HG02759 (cell line): Measurements from ENCODE around the gene IL12RB1.

Experiments used
- ATAC-seq: cut with Tn5 transposase; IDR thresholded peaks from one replicate; pipeline ENCODE4 v1.9.1; 2021; ENCODE audit warnings: mild to moderate bottlenecking, moderate library complexity; ENCODE audit not compliant: unreplicated experiment

IL12RB1 gene

DNA sequence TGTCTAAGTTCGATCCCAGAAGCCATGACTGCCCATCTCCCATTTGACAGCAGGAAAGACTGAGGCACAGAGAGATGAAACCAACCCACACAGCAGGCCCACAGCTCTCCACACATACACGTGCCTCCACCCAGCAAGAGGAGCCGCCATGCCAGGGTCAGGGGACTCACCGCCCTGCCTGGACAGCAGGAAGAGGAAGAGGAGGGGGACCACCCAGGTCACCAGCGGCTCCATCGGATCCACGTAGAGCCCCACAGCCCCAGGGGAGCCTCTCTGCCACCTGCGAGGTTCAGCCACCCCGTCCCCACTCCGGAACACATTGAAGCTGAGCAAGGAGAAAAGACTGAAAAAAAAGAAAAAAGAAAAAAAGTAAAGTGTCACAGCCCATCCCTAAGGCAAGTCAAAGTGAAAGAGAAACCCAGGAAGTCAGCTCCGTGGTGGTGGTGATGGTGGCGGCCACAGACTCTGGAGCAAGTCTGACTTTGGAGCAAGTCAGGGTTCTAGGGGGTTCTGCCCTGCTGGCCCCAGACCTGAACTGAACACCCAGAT, at the start of gene IL12RB1:
TSS of gene IL12RB1 (minus strand) at position 345 of the 549 bp plus-strand sequence. CDS start at position 234, 111 bp downstream.
- ATAC-seq, result no peak

DNA sequence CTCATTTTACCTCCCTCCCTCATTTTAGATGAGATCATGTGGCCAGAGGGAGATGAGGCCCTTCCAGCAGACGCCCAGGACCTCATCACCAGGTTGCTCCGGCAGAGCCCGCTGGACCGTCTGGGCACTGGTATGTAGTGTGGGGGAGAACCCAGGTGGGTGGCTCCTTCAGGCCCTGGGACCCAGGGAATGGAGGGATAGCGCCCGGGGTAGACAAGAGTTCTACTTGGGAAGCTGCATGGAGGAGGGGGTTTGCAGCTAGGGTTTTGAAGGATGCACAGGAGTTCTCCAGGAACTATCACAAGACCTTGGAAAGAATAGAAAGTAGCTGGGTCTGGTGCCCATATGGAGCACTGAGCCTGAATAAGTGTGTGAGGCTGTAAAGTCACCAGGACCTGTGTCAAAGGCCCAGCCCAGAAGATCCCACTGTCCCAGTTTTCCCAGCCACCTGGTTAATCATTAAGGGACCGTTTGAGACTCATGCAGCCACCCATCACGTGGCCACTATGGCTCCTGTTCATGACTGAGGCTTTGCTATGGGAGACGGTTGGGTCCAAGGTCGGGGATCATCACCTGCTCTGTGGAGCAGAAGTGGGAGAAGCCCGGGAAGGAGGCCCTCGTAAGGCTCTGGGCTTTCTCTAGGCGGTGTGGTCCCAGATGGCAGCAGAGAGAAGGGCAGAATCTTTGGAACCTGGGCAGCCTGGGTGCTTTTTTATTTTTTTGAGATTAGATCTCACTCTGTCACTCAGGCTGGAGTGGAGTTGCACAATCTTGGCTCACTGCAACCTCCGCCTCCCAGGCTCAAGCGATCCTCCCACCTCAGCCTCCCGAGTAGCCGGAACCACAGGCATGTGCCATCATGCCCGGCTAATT, 49.2 kb upstream of the IL12RB1 start:
- ATAC-seq, result no peak

DNA sequence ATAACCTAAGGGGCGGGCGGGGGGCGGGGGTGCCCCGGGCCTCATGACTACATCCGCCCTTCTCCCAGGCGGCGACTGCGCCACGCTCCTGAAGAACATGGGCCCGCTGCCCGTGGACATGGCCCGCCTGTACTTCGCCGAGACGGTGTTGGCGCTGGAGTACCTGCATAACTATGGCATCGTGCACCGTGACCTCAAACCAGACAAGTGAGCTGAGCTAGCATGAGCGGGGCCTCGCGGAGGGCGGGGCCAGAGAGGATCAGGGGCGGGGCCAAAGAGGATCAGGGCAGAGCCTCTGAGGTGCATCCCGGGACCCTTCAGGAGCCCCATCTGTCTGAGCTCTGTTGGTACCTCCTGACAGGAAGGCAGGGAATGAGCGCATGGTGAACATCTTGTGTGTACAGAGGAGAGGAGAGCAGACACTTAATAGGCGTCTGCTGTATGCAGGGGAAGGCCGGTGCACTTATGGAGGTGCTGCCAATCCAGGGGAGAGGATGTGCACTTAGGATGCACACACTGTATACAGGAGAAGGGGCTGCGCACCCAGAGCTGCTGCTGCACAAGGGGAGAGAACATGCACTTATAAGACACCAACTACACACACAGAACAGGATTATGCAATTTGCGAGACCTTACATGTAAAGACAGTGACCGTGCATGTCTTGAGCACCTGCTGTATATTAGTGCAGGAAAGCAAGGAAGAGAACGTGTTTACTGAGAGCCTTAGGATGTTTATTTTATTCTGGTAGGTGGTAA, 45.3 kb upstream of the IL12RB1 start:
- ATAC-seq, result no peak

DNA sequence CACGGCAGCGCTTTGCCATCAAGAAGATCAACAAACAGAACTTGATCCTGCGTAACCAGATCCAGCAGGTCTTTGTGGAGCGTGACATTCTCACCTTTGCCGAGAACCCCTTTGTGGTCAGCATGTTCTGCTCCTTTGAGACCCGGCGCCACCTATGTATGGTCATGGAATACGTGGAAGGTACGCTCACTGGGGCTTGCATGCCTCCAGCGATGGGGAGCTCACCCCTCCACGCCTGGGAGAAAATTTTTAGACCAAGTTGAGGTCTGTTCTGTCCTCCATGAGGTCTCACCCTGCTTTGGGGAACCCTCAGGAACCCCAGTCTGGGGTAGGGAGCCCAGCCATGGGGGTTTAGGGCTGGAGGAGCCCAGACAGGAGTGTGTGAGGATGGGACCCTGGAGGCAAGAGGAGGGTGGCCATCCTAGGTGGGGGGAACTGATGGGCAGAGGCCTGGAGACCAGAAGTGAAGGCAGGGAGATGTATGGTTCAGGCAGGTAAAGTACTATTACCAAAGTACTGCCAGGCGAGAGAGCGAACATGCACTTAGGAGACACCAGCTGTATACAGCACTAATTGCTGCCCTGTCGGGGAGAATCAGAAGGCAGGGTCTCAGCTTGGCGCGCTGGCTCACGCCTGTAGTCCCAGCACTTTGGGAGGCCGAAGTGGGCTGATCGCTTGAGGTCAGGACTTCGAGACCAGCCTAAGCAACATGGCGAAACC, 43.9 kb upstream of the IL12RB1 start:
- no peak for ATAC-seq

DNA sequence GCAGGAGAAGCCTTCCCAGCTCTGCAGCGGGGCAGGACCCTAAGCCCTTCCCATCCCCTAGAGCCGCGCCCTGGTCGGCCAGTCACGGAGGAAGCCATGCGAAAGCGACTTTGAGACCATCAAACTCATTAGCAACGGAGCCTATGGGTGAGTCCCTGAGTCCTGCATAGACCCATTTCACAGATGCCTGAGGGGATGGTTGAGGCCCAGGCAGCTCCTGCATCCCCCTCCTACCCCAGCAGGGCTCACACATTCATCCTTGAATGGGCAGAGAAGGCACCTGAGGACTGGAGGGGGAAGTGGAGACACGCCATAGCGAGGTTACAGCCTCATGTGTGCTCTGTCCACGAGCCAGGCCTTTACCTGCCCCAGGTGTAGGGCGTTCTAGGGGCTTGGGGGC, 42.1 kb upstream of the IL12RB1 start:
- no peak for ATAC-seq

DNA sequence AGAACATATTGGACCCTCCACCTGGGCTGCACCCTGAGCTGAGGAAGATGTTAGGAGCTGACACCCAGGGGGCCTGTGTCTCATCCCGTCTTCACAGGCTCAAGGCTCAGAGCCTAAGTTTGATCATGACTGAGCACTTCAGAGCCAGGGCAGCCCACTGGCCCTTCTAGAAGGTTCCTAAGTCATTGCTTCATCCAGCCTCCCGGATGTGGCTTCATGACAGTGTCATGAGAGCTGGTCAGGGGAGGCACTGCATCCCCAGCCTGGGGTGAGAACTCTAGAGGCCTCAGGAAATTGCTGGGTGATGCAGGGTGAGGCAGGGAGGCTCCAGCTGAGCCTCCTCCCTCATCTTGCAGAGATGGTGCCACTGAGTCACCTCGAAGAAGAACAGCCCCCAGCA, 41.3 kb upstream of the IL12RB1 start:
- no peak for ATAC-seq

DNA sequence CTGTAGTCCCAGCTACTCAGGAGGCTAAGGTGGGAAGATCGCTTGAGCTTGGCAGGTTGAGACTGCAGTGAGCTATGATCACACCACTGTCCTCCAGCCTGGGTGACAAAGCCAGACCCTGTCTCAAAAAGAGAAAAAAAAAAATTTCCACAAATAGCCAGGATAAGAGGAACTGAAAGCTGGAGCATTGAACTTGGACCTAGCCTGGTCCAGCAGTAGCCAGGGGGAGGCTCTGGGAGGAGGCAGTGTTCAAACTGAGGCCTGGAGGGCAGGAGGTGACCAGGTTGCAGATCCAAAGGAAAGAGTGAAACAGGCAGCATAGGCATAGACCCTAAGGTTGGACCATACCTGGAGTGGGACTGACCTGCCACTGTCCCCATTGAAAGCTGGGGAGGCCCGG, 39.4 kb upstream of the IL12RB1 start:
- no peak for ATAC-seq

DNA sequence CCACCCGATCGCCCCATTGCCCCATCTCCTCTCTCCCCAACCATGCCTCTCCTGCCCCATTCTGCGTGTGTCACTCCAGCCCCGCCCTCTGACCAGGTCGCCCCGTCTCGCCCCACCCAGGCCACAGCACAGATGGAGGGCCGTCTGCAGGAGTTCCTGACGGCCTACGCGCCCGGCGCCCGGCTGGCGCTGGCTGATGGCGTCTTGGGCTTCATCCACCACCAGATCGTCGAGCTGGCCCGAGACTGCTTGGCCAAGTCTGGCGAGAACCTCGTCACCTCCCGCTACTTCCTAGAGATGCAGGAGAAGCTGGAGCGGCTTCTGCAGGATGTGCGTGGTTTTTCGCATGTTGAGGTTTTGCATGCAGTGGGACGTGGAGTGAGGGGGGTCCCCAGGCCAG, 37.1 kb upstream of the IL12RB1 start:
- ATAC-seq, result no peak

DNA sequence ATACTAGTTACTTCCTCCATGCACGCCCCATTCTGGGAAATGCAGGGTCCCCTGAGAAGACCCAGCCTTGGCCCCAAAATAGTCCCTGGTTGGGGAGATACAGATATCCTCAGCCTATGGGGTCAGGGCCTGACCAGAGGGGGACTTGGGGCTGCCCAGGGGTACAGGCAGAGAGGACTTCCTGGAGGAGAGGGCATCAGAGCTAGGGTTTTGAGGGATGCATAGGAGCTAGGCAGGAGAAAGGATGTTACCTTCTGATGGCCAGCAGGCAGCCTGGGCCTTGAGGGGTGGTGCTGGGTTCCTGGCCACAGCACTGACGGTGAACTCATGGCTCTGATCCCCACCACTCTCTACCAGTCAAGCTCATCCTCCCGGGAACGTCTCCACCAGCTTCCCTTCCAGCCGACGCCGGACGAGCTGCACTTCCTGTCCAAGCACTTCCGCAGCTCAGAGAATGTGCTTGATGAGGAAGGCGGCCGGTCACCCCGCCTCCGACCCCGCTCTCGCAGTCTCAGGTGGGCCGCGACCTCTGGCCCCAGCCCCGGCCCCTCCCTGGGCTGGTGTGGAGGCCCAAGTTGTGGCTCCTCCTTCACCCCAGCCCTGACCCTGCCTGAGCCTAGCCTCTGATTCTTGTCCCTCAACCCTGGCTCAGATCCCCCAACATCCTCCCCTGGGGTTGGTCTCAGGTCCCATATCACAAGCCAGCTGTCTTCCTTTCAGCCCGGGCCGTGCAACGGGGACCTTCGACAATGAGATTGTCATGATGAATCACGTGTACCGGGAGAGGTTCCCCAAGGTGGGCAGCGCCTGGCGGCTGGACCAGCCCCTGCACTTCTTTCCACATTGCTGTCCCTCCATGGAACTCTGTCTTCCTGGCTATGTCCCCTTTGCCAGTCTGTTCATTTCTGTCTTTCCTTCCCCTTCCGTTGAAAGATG, 36.4 kb upstream of the IL12RB1 start:
- ATAC-seq, result no peak

DNA sequence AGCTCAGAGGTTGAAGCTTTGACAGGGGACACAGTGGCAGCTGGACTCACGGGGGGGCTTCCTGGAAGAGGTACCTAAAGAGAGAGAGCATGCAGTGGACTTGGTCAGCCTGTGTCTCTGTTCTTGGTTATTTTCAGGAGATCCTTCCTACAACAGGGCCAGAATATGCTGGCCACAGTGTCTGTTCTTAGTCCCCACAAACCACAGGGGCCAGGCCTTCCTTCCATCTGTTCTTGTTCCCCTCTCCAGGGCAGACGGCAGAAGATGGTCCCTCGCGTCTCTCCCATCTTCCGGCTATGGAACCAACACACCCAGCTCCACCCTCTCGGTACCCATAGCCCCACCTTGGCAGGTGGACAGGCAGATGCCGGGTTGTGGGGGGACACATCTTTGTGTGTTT, 35.7 kb upstream of the IL12RB1 start:
- ATAC-seq, result no peak

DNA sequence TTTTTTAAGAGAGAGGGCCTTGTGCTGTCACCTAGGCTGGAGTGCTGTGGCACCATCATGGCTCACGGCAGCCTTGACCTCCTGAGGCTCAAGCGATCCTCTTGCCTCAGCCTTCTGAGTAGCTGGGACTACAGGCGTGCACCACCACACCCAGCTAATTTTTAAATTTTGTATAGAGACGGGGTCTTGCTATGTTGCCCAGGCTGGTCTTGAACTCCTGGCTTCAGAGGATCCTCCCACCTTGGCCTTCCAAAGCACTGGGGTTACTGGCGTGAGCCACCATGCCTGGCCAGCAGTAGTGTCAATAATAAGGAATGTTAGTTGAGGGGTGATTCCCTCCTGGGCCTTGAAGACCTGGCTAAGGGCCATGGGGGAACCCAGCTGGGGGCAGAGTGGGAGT, 34.4 kb upstream of the IL12RB1 start:
- no peak for ATAC-seq

DNA sequence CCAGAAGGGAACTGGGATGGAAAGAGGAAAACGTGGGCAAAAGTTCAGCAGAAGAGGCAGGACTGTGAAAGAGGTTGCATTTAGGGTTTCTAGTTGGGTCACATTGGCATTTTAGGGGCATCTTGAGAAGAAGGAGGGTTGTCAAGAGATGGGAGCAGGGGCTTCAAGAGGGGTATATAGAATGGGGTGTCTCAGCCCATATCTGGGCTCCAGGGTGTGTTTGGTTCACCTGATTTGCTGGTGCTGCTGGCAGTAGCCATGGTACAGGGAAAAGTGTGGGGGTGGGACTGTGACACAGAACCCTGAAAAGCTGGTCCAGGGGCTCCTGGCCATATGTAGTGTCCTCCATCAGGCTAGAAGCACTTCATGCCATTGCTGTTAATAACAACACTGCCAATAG, 33.4 kb upstream of the IL12RB1 start:
- no peak for ATAC-seq

DNA sequence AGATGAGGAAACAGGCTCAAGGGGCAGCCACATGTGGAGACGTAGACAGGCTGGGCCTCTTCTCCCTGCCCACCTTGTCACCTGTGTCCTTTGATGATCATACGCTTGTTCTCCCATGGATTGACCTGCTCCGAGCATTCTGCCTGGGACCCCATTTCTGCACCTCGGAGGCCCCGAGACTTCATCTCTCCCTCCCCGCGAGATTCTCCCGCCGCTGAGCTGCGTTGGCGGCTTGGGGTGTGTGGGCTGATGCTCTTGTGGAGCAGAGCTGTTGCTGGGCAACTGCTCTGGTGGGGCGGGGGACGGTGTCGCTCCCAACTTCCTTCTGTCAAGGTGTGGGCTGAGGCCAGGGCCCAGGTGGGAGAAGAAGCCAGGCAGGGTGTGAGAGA, 33.0 kb upstream of the IL12RB1 start:
- no peak for ATAC-seq

DNA sequence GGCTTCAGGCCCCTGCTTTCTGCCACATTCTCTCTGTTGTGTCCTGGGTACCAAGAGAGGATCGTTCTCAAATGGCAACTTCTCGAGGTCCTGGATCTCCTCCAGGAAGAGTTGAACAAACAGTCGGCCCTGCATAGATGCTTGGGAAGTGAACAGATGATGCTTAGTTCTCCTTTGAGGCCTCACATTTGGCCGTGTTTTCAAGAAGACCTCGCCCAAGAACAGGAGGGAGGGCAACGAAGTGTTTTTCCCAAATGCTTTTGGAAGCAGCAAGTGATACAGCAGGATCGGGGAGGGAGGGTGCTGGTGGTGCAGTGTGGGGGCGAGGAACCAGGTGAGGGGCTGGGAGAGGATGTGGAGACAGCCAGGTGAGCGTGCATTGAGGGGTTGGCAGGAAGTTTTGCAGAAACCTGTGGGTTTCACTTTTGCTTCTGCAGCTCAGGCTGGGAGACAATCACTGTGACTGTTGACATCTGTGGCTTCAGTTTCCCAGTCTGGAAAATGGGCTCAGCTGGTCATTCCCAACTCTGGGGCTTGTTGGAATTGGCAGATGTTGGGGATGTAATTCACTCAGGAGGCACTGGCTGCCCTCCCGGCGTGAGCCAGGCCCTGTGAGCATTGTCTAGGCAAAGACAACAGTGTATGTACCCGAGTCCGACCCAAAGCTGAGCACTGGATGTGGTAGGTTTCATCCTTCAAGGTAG, 32.4 kb upstream of the IL12RB1 start:
- ATAC-seq, result no peak

DNA sequence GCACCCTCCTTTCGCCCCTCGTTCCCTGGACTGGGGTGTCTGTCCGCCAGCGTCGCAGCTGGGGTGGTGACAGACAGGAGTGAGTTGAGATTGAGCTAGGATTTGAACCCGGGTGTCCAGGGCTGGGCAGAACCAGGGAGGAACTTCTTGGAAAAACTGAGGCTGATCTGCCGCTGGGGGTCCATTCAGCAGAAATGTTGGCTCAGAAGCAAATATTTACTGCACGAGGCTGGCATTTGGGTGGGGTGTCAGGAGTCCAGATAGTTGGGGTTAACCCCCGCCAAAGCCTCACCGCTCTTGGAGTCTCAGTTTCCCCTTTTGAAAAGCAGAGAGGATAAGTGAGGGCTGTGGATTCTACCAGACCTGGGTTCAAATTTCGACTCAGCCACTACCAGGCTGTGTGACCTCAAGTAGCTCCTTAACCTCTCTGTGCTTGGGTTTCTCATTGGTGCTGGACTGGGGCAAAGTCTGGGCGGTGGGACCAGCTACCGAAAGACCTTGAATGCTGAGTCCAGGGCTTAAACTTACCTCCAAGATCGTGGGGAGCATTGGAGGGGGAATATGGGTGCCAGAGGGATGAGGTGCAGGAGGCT, 31.8 kb upstream of the IL12RB1 start:
- ATAC-seq, result no peak

DNA sequence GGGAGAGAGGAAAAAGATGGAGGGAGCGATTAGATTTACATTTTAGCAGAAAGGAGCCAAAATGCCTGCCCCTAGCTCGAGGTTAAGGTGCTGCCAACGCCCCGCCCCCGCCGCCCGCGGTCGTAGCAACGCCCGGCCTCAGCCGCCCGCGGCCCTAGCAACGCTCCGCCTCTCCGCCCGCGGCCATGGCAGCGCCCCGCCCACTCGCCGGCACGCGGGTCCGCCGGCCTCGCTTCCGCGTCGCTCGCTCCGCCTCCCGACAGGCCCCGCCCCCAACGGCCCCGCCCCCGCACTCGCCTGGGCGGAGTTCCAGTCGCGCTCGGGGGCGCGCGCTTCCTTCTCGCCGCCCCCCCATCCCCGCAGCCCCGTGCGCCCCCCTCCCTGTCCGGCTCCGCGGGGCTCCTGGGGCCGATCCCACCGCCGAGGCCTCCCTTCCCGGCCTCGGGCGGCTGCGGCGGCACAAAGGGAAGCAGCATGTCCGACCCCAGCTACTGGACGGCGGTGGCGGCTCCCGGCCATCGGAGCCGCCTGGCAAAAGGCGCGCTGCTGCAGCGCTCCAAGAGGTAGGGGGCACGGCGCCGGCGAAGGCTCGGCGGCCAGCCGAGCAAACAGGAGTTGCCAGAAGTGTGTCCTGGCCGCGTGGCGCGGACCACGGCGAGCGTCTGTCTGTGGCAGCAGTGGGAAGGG, 31.1 kb upstream of the IL12RB1 start:
- ATAC-seq, result peak; percentile 92

DNA sequence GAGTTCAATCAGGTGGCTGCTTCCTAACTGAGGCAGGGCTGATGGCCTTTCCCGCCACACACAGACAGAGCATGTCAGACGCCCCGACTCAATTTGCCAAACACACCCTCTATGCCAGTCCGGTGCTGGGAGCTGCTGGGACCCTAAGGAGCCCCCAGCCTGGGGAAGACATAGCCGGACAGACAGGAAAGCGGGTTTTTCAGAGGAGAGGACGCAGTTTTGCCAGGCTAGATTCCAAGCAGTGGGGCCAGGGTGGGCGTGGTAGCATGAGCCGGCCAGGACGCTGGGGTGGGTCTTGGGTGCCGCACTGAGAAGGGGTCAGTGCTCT, 30.6 kb upstream of the IL12RB1 start:
- no peak for ATAC-seq

DNA sequence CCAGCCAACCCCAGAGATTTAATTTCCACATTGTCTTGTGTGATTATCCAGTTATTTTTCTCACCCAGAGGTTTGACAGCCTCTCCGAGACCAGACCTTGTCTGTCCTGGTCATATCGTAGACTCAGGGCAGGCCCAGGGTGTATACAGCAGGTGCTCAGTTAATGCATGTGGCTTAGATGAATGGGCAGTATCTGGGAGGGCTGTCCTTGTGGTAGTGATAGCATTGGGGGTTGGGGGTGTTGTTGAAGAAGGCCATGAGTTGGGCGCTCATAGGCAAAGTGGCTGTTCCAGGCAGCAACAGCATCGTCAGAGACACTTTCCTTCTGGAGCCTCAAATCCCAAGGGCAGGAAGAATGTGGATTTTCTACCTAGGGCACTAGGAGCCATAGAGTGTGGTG, 27.7 kb upstream of the IL12RB1 start:
- no peak for ATAC-seq

DNA sequence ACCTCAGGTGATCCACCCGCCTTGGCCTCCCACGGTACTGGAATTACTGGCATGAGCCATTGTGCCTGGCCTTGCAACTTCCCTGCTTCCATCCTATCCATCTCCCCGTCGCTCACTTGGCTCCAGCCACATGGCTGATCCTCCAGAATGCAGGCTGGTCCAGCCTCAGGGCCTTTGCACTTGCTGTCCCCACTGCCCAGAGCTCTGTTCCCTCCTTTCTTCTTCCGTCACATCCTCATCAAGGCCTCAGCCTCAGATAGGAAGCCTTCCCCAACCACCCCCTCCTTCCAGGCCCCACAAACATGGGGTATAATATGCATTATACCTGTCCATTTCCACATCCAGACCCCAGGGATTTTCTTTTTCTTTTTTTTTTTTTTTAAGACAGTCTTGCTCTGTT, 27.1 kb upstream of the IL12RB1 start:
- ATAC-seq, result no peak
